Fibroblast of peridontal ligament (primary cell): ENCODE results near the gene MCL1.

Source experiments
- DNase-seq: peaks from one replicate; pipeline ENCODE4 v3.0.0-alpha.2; 2010; ENCODE audit errors: extremely low read depth

MCL1 gene

GRCh38 chr1:150537732-150538684 is 41.4 kb downstream of the MCL1 start:
- DNase-seq: peak; percentile 73

- no peak for DNase-seq
Measured at GRCh38 chr1:150536836-150537731, 42.3 kb downstream of the MCL1 start.

- no peak for DNase-seq
Measured at GRCh38 chr1:150535511-150536287, 43.7 kb downstream of the MCL1 start.

- no peak for DNase-seq
Measured at GRCh38 chr1:150534002-150534401, 45.4 kb downstream of the MCL1 start.

GRCh38 chr1:150532860-150533259 is 46.5 kb downstream of the MCL1 start:
- no peak for DNase-seq

DNA sequence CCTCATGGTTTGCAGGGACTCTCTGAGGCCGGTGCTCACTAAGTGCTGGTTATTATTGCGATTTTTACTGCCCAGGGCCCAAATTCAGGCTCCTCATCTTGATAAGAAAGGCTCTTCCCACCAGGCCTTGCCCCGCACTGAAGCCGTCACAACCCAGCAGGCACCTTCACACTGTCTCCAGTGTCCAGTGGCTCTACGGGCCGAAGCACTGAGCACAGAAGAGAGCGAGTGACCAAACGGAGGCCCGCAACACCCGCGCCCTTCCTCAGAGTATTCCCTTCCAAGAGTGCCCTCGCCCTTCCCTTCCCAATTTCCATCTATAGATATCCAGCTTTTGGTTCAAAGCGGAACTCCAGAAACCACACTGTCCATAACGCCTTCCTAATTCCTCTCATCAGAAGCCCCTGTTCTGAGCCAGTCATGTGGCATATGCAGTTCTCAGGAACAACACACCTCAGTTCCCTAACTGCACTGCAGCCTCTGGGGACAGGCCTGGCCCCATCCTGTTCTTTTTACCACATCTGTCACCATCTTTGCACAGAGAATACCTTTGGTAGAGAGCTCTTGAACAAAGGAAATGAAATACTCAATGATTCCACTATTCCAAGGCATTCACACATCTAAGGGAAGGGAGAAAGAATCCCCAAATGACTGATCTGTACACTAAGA is 48.8 kb downstream of the MCL1 start:
- no peak for DNase-seq

DNA sequence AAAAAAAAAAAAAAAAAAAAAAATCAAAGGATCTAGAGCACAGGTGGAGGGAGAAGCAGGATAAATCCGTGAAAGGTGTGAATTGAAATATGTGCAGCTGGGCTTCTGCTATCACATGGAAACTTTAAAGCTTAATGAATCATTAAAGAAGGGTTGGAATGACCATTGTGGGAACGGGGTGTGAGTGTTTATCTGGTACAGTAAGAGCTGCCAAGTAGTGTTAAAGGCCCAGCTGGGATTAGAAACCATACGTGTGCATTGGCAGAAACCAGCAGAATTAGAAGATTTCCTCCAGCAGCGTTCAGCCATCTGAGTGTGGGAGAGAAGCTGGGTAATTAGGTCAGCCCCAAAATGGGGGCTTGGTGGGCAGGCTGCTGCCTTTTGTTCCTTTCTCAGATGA is 50.4 kb downstream of the MCL1 start:
- DNase-seq: peak; percentile 80

GRCh38 chr1:150528196-150528595 is 51.2 kb downstream of the MCL1 start:
- DNase-seq: peak; percentile 73

DNA sequence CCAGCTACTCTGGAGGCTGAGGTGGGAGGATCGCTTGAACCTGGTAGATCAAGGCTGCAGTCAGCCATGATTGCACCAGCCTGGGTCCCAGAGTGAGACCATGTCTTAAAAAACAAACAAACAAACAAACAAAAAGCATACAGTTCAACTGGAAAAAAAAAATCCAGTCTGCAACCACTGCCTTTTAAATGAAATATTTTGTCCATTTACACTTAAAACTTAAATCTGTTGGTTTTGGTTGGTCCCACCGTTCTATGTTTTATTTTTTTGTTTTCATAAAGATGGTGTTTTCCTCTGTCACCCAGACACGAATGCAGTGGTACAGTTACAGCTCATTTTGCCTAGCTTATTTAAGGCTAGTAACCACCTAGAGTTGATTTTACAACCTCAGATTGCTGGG is 54.1 kb downstream of the MCL1 start:
- no peak for DNase-seq
